Measurements from ENCODE around the gene C2CD4D. TPM values are rescaled to one million over a fixed set of nuclear protein-coding genes. Genes with fewer than 3 reads are reported as not detected.

C2CD4D gene
- total and polyA plus RNA-seq, 2 of the 13 experiments (the other 11 are each of a cell fraction or from before 2014, with no cell fraction given) = not detected

DNA sequence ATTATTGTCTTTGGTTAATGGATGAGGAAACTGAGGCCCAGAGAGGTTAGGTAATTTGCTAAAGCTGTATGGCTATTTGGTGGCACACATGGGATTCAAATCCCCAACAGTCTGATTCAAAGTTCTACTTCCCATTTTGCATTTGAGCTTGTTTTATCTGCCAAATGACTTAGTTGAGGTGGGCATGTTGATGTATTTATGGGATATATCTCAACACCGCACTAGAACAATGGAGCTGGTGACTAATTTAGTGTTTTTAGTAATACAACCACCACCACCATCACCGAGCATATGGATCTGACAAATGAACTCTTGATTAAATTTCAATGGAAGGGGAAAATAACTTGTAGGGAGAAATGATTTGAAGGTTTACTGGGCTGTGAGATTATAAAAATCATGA is 42.8 kb upstream of the C2CD4D start:
- POLR2A ChIA-PET = no interaction called here
- no TSS peak for BruUV-seq (replicated peaks)
- FAIRE-seq = no peak

More for the DNA sequence above, 42.8 kb upstream of the C2CD4D start:
- ATAC-seq (no peak), DNase-seq (ENCODE audit: low spot score) (no peak)
- Histone ChIP-seq H3K4me2 (ENCODE audit: low read depth, low read length) (no peak overlapping the region), H3K27ac (ENCODE audit: extremely low read length, insufficient read depth, low read length) (no peak overlapping the region), H3K4me1 (ENCODE audit: insufficient read depth, low read length) (no peaks in the 10 kb centered on the region), H3K27me3 (ENCODE audit: control insufficient read depth in 1 of 2, insufficient read depth in 2 of 2, low read length in 2 of 2) (no peaks in the 10 kb centered on the region), H3K9ac (ENCODE audit: insufficient read depth, low read depth, low read length) (no peak overlapping the region), H4K20me1 (ENCODE audit: insufficient read depth, low read length) (no peaks in the 10 kb centered on the region), H3K36me3 (replicated peaks in 1 of 2; ENCODE audit: control insufficient read depth in 1 of 2, insufficient read depth in 2 of 2, low read length in 2 of 2) (no peaks in the 10 kb centered on the region; a peak in 1 of 5 replicates), H3K4me3 (replicated peaks in 1 of 3; ENCODE audit: insufficient read depth in 1 of 3, low read depth in 2 of 3, low read length in 3 of 3) (no peak overlapping the region), H3K79me2 (ENCODE audit: insufficient read depth, low read length) (no peaks in the 10 kb centered on the region), H3K9me3 (ENCODE audit: low read length) (peaks cover 7% of the 10 kb centered on the region; the same call in 1 of the 2 replicates), H2AFZ (ENCODE audit: low read length) (no peak overlapping the region)
- in situ Hi-C loops (cut with HindIII; ENCODE audit: extremely low pct_ligation_motif_present, low pct_unique_long_range_greater_than_20kb) = no loop called here
- intact Hi-C loops (cut with micrococcal nuclease; ENCODE audit: unreplicated experiment) = no loop called here
- TF ChIP-seq ZNF235 (CRISPR knock-in tag; IDR thresholded peaks at IDR 0.05; ENCODE audit: borderline replicate concordance) (no peak), ZBTB1 (CRISPR knock-in tag; IDR thresholded peaks at IDR 0.05; ENCODE audit: borderline replicate concordance) (no peak), NR2C2 (CRISPR knock-in tag; IDR thresholded peaks at IDR 0.05; ENCODE audit: borderline replicate concordance) (no peak), TMF1 (CRISPR knock-in tag; IDR thresholded peaks at IDR 0.05; ENCODE audit: low read depth) (no peak), SP5 (CRISPR knock-in tag; IDR thresholded peaks at IDR 0.05; ENCODE audit: borderline replicate concordance, low read depth) (no peak), HDAC2 (CRISPR knock-in tag; IDR thresholded peaks at IDR 0.05) (no peak), ZNF343 (CRISPR knock-in tag; IDR thresholded peaks at IDR 0.05) (no peak)
- TF ChIP-seq, protein P1, sequence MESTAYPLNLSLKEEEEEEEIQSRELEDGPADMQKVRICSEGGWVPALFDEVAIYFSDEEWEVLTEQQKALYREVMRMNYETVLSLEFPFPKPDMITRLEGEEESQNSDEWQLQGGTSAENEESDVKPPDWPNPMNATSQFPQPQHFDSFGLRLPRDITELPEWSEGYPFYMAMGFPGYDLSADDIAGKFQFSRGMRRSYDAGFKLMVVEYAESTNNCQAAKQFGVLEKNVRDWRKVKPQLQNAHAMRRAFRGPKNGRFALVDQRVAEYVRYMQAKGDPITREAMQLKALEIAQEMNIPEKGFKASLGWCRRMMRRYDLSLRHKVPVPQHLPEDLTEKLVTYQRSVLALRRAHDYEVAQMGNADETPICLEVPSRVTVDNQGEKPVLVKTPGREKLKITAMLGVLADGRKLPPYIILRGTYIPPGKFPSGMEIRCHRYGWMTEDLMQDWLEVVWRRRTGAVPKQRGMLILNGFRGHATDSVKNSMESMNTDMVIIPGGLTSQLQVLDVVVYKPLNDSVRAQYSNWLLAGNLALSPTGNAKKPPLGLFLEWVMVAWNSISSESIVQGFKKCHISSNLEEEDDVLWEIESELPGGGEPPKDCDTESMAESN (CRISPR knock-in tag; conservative IDR thresholded peaks at IDR 0.05) = no peak
- TF ChIP-seq, protein P2, sequence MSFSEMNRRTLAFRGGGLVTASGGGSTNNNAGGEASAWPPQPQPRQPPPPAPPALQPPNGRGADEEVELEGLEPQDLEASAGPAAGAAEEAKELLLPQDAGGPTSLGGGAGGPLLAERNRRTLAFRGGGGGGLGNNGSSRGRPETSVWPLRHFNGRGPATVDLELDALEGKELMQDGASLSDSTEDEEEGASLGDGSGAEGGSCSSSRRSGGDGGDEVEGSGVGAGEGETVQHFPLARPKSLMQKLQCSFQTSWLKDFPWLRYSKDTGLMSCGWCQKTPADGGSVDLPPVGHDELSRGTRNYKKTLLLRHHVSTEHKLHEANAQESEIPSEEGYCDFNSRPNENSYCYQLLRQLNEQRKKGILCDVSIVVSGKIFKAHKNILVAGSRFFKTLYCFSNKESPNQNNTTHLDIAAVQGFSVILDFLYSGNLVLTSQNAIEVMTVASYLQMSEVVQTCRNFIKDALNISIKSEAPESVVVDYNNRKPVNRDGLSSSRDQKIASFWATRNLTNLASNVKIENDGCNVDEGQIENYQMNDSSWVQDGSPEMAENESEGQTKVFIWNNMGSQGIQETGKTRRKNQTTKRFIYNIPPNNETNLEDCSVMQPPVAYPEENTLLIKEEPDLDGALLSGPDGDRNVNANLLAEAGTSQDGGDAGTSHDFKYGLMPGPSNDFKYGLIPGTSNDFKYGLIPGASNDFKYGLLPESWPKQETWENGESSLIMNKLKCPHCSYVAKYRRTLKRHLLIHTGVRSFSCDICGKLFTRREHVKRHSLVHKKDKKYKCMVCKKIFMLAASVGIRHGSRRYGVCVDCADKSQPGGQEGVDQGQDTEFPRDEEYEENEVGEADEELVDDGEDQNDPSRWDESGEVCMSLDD (CRISPR knock-in tag; IDR thresholded peaks at IDR 0.05; ENCODE audit: borderline replicate concordance) = no peak
- 94% methylated on average over 2 of the region's 2 CpGs for whole genome bisulfite sequencing (ENCODE audit: low lambda C conversion rate)
- CTCF ChIA-PET (ENCODE audit: low intra/inter-chr PET ratio, low total read pairs) = no interaction called here

Measured in HepG2 (cell line).